PFSK-1 (cell line): Measurements from ENCODE around the gene ARSG.

Experiments used
- POLR2AphosphoS5 ChIP-seq: IDR thresholded peaks from 2 replicates; pipeline ENCODE4 v1.6.1; 2012; ENCODE audit warnings: low read depth, mild to moderate bottlenecking, control low read depth, low read length, moderate library complexity
- SIN3A ChIP-seq: IDR thresholded peaks from 2 replicates; pipeline ENCODE4 v1.6.1; 2012; ENCODE audit warnings: mild to moderate bottlenecking, low read length, moderate library complexity, borderline replicate concordance; ENCODE audit not compliant: insufficient read depth
- TAF1 ChIP-seq: IDR thresholded peaks from 2 replicates; pipeline ENCODE4 v1.6.1; 2012; ENCODE audit warnings: low read length, control low read depth, borderline replicate concordance; ENCODE audit not compliant: insufficient read depth
- TF ChIP-seq, protein P1 (sequence below), 2 experiments: IDR thresholded peaks; 2 replicates each; pipeline versions ENCODE4 v1.6.1 to v1.8.0; 2011 to 2012; ENCODE audit warnings: low read depth in 2 of 2, low read length in 2 of 2, control low read depth in 1 of 2, inconsistent platforms in 1 of 2, mild to moderate bottlenecking in 1 of 2, moderate library complexity in 1 of 2; ENCODE audit not compliant: insufficient read depth in 1 of 2

DNA sequence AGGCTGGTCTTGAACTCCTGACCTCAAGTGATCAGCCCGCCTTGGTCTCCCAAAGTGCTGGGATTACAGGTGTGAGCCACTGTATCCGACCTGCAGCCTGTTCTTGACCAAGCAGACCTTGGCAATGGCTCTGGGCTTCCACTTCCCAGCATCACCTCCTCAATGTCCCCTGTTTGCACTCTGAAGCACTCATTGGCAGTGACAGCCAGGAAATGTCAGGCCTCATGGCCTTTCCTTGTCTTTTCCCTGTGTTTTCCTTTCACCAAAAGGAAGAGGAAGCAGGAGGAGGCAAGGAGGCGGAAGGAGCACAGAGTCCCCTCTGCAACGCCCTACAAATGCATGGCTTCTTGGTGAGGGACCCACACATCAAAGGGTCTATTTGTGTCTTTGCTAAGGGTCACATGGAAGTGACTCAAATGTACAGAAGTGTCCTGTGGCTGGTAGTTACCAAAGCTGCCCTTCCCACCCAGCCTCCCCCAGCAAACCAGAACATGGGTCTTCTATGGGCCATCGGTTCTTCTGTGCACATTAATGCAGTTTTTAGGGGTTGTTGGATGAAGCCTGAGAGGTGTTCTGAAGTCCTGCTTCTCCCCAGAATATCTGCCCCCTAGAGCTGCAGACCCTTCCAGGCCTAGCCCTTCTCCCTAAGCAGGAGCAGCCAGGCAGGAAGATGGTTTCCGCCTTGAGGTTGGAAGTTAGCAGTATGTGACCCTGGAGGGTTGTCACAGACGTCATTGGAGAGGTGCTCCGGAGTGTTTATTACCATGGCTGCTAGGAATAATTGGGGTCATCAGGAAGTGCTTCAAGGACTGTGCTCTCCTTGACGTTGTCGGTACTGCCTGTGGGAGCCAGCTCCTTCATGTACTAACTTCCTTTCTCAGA, 105.2 kb downstream of the ARSG start:
- TF ChIP-seq, protein P1, sequence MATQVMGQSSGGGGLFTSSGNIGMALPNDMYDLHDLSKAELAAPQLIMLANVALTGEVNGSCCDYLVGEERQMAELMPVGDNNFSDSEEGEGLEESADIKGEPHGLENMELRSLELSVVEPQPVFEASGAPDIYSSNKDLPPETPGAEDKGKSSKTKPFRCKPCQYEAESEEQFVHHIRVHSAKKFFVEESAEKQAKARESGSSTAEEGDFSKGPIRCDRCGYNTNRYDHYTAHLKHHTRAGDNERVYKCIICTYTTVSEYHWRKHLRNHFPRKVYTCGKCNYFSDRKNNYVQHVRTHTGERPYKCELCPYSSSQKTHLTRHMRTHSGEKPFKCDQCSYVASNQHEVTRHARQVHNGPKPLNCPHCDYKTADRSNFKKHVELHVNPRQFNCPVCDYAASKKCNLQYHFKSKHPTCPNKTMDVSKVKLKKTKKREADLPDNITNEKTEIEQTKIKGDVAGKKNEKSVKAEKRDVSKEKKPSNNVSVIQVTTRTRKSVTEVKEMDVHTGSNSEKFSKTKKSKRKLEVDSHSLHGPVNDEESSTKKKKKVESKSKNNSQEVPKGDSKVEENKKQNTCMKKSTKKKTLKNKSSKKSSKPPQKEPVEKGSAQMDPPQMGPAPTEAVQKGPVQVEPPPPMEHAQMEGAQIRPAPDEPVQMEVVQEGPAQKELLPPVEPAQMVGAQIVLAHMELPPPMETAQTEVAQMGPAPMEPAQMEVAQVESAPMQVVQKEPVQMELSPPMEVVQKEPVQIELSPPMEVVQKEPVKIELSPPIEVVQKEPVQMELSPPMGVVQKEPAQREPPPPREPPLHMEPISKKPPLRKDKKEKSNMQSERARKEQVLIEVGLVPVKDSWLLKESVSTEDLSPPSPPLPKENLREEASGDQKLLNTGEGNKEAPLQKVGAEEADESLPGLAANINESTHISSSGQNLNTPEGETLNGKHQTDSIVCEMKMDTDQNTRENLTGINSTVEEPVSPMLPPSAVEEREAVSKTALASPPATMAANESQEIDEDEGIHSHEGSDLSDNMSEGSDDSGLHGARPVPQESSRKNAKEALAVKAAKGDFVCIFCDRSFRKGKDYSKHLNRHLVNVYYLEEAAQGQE (IDR thresholded peaks at IDR 0.05; ENCODE audit: insufficient read depth in 1 of 2, low read depth in 2 of 2, low read length in 2 of 2): no peak
- TF ChIP-seq POLR2AphosphoS5 (no peak), SIN3A (no peak), TAF1 (no peak)
